ENCODE results near the gene ZC3H15.

ZC3H15 gene

DNA sequence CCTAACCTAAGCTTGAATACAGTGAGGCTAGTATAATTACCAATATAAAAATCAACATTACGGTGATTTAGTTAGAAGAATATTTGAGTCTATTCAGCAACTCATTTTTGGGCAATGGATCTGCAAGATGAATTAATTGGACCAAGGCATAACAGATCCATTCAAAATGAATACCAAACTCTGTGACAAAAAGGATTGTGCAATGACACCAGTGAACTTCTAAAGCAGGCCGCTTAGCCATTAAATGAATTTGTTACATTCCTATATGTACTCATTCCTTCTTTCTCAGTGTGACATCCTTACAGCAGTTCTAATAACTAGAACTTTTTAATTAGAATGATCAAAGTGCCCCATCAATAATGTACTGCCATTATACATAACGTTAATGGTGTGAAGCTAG is 44.3 kb downstream of the ZC3H15 start:
- H3K4me3 ChIP-seq (replicated peaks in 1 of 2; ENCODE audit: low read depth in 2 of 2, low read length in 2 of 2) = no peak overlapping the region
- TF ChIP-seq, protein P1, sequence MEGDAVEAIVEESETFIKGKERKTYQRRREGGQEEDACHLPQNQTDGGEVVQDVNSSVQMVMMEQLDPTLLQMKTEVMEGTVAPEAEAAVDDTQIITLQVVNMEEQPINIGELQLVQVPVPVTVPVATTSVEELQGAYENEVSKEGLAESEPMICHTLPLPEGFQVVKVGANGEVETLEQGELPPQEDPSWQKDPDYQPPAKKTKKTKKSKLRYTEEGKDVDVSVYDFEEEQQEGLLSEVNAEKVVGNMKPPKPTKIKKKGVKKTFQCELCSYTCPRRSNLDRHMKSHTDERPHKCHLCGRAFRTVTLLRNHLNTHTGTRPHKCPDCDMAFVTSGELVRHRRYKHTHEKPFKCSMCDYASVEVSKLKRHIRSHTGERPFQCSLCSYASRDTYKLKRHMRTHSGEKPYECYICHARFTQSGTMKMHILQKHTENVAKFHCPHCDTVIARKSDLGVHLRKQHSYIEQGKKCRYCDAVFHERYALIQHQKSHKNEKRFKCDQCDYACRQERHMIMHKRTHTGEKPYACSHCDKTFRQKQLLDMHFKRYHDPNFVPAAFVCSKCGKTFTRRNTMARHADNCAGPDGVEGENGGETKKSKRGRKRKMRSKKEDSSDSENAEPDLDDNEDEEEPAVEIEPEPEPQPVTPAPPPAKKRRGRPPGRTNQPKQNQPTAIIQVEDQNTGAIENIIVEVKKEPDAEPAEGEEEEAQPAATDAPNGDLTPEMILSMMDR (IDR thresholded peaks at IDR 0.05; ENCODE audit: low read depth, low read length) = no peak
- no peak for DNase-seq (ENCODE audit: low read depth in 2 of 2)

GRCh38 chr2:186531257-186531775 is 45.3 kb downstream of the ZC3H15 start:
- DNase-seq (ENCODE audit: low read depth in 2 of 2) = peak in 1 of 2 donors; percentile 14
- H3K4me3 ChIP-seq (replicated peaks in 1 of 2; ENCODE audit: low read depth in 2 of 2, low read length in 2 of 2) = no peak overlapping the region
- TF ChIP-seq, protein P1 (IDR thresholded peaks at IDR 0.05; ENCODE audit: low read depth, low read length) = no peak

DNA sequence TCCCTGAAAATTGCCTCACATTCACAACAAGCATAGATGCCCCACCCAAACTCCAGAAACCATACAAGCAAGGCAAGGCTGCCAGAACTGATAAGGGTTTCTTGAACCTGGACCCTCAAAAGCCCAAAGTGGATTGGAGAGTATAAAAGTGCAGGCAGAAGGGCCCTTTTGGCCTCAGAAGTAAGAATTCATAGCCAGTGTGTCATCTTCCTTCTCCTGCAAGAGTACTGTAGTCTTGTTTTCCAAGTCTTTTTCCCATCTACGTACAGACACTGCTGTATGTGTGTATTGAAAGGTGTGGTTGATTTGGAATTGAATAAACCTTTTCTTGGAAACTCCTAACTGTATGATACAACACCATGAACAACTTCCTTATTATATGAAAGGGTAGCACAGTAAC is 46.8 kb downstream of the ZC3H15 start:
- DNase-seq (ENCODE audit: low read depth in 2 of 2) = peak; percentile 46 to 85
- no peak overlapping the region for H3K4me3 ChIP-seq (replicated peaks in 1 of 2; ENCODE audit: low read depth in 2 of 2, low read length in 2 of 2)
- TF ChIP-seq, protein P1 (IDR thresholded peaks at IDR 0.05; ENCODE audit: low read depth, low read length) = no peak

DNA sequence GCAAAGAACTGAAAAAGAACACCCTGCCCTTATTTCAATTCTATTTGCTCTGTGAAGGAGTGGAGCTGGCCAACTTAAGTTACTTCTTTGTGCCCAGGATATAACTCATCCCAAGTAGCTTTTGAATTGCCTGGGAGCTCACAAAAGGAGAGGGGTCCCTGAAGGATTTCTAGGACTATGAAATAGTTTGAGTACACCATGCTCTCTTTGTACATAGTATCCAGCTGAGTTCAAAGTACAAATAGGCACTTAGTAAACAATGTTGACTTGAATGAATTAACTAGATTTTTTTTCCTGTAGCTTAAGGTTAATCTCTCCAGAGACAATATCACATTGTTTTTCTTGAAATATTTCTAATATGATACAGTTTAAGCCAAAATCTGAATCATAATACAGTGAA is 47.7 kb downstream of the ZC3H15 start:
- TF ChIP-seq, protein P1 (IDR thresholded peaks at IDR 0.05; ENCODE audit: low read depth, low read length) = no peak
- no peak overlapping the region for H3K4me3 ChIP-seq (replicated peaks in 1 of 2; ENCODE audit: low read depth in 2 of 2, low read length in 2 of 2)
- DNase-seq (ENCODE audit: low read depth in 2 of 2) = peak in 1 of 2 donors; percentile 76

GRCh38 chr2:186534406-186534805 is 48.3 kb downstream of the ZC3H15 start:
- no peak for DNase-seq (ENCODE audit: low read depth in 2 of 2)
- TF ChIP-seq, protein P1 (IDR thresholded peaks at IDR 0.05; ENCODE audit: low read depth, low read length) = no peak
- no peak overlapping the region for H3K4me3 ChIP-seq (replicated peaks in 1 of 2; ENCODE audit: low read depth in 2 of 2, low read length in 2 of 2)

DNA sequence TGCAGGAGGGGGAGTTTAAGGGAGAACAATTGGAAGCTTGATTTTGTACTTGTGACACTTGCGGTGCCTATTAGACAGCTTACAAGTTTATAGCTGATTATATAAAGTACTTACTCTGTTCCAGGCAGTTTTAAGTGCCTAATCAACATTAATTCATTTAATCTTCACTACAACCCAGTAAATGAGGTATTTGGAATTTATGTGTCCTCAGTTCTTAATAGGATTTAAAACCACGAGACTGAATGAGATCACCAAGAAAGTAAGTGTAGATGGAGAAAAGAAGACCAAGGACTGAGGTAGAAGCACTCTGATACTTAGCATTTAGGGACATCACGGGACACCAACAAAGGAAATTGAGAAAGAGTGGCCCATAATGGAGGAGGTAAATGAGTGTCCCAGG is 49.8 kb downstream of the ZC3H15 start:
- TF ChIP-seq, protein P1 (IDR thresholded peaks at IDR 0.05; ENCODE audit: low read depth, low read length) = no peak
- no peak overlapping the region for H3K4me3 ChIP-seq (replicated peaks in 1 of 2; ENCODE audit: low read depth in 2 of 2, low read length in 2 of 2)
- no peak for DNase-seq (ENCODE audit: low read depth in 2 of 2)

DNA sequence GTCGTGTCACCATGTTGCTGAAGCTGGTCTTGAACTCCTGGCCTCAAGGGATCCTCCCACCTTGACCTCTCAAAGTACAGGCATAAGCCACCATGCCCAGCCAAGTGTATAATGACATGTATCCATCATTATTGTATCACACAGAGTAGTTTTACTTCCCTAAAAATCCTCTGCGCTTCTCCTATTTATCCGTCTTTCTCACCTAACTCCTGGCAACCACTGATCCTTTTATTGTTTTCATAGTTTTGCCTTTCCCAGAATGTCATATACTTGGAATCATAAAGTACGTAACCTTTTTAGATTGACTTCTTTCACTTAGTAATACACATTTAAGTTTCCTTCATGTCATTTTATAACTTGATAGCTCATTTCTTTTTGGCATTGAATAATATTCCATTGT is 51.0 kb downstream of the ZC3H15 start:
- TF ChIP-seq, protein P1 (IDR thresholded peaks at IDR 0.05; ENCODE audit: low read depth, low read length) = no peak
- H3K4me3 ChIP-seq (replicated peaks in 1 of 2; ENCODE audit: low read depth in 2 of 2, low read length in 2 of 2) = no peak overlapping the region
- no peak for DNase-seq (ENCODE audit: low read depth in 2 of 2)

All from cardiac fibroblast (primary cell).